ENCODE data around the gene RASGRF1.

Gene RASGRF1

GRCh38 chr15:78956937-78957336, 133.6 kb downstream of the RASGRF1 start:
- DNase-seq (ENCODE audit: low read depth): no peak

GRCh38 chr15:78955355-78955754, 135.2 kb downstream of the RASGRF1 start:
- DNase-seq (ENCODE audit: low read depth): no peak

- DNase-seq (ENCODE audit: low read depth): no peak
Observed at GRCh38 chr15:78951841-78952238, 138.7 kb downstream of the RASGRF1 start.

GRCh38 chr15:78950902-78951840, 139.4 kb downstream of the RASGRF1 start:
- no peak for DNase-seq (ENCODE audit: low read depth)

- no peak for DNase-seq (ENCODE audit: low read depth)
Observed at GRCh38 chr15:78950343-78950742, 140.2 kb downstream of the RASGRF1 start.

- no peak for DNase-seq (ENCODE audit: low read depth)
Observed at GRCh38 chr15:78949461-78949860, 141.1 kb downstream of the RASGRF1 start.

- DNase-seq (ENCODE audit: low read depth): no peak
Observed at GRCh38 chr15:78947506-78947905, 143.1 kb downstream of the RASGRF1 start.

GRCh38 chr15:78946493-78946892, 144.1 kb downstream of the RASGRF1 start:
- DNase-seq (ENCODE audit: low read depth): no peak

- DNase-seq (ENCODE audit: low read depth): no peak
Observed at GRCh38 chr15:78944669-78945407, 145.7 kb downstream of the RASGRF1 start, which contains the start of gene CTSH. Gene CTSH (minus strand): TSS chr15:78945046. CDS start chr15:78944981, 65 bp downstream.

GRCh38 chr15:78944202-78944625, 146.4 kb downstream of the RASGRF1 start:
- no peak for DNase-seq (ENCODE audit: low read depth)

- no peak for DNase-seq (ENCODE audit: low read depth)
Observed at GRCh38 chr15:78943692-78944091, 146.9 kb downstream of the RASGRF1 start.

GRCh38 chr15:78942741-78943140, 147.8 kb downstream of the RASGRF1 start:
- no peak for DNase-seq (ENCODE audit: low read depth)

GRCh38 chr15:78938658-78939488, 151.7 kb downstream of the RASGRF1 start:
- no peak for DNase-seq (ENCODE audit: low read depth)

GRCh38 chr15:78937132-78937739, 153.3 kb downstream of the RASGRF1 start:
- DNase-seq (ENCODE audit: low read depth): no peak

- DNase-seq (ENCODE audit: low read depth): no peak
Observed at GRCh38 chr15:78934655-78935023, 155.9 kb downstream of the RASGRF1 start.

- DNase-seq (ENCODE audit: low read depth): no peak
Observed at GRCh38 chr15:78933823-78934654, 156.5 kb downstream of the RASGRF1 start.

- DNase-seq (ENCODE audit: low read depth): no peak
Observed at GRCh38 chr15:78933187-78933822, 157.3 kb downstream of the RASGRF1 start.

GRCh38 chr15:78932258-78932808, 158.2 kb downstream of the RASGRF1 start:
- no peak for DNase-seq (ENCODE audit: low read depth)

- DNase-seq (ENCODE audit: low read depth): no peak
Observed at GRCh38 chr15:78931439-78932257, 158.9 kb downstream of the RASGRF1 start.
